HUES64 (cell line): ENCODE measurements around the gene DPCD.

Experiments used
- H3K27ac ChIP-seq: 2 replicates; pipeline ENCODE4 v1.7.0; 2013; ENCODE audit warnings: low read depth, low read length, inconsistent platforms
- H3K27me3 ChIP-seq: 2 replicates; pipeline ENCODE4 v1.6.1; 2013; ENCODE audit warnings: mild to moderate bottlenecking, low read length; ENCODE audit not compliant: insufficient read depth
- H3K36me3 ChIP-seq: 2 replicates; pipeline ENCODE4 v1.6.1; 2013; ENCODE audit warnings: mild to moderate bottlenecking, low read length; ENCODE audit not compliant: insufficient read depth
- H3K4me1 ChIP-seq: 2 replicates; pipeline ENCODE4 v1.6.1; 2013; ENCODE audit warnings: mild to moderate bottlenecking, low read length, moderate library complexity; ENCODE audit not compliant: insufficient read depth
- H3K4me3 ChIP-seq: 2 replicates; pipeline ENCODE4 v1.5.1; 2013; ENCODE audit warnings: mild to moderate bottlenecking, low read length, moderate library complexity
- H3K9ac ChIP-seq: 2 replicates; pipeline ENCODE4 v1.6.1; 2013; ENCODE audit warnings: mild to moderate bottlenecking, low read depth, low read length
- H3K9me3 ChIP-seq: 2 replicates; pipeline ENCODE4 v1.6.1; 2013; ENCODE audit warnings: low read depth, low read length; ENCODE audit not compliant: insufficient read depth
- WGBS: fragments of 150-250, 120-280 bp; methylation state at CpG from one replicate; pipeline ENCODE4 v1.1.7; 2013; ENCODE audit warnings: missing lambda C conversion rate; 5-methylcytosine and 5-hydroxymethylcytosine counted together

The DPCD gene

DNA sequence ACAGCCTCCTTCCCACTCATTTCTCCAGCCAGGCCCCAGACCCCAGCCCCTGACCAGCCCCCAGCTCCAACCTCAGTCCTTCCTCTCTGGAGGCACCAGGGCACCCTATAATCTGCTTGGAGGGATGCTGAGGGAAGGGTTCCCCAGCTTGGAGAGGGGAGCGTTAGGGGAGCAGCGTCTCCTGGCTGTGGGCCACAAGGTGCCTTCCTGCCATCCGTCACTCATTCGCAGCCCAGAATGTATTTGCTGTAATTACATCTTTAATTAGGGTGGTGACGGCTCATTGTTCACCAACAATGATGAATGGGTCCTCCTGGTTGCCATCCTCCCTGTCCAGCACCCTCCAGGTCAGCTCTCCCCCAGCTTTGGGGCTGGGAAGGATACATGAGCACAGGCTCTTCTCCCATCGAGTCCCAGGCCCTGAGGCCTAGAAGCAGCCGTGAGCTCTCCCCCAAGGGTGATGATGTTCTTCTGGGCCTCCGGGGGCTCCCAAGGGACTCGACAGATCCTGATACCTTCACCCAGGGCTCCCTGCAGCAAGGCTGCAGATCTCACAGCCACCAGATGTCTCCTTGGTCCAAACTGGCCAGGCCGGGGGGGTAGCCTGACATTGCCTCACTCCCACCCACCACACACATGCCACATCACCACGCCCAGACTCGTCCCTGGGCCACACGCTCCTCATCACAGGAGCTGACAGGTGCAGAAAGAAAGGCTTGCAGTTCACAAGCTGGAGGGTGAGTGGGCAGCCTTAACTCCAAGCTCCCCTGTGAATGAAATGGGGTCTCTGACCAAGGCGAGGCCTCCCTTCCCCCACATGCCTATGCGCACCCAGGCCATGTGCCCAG is 26.8 kb upstream of the DPCD start:
- peaks cover 14% of the 10 kb centered on the region for H3K27me3 ChIP-seq
- no peaks in the 10 kb centered on the region for H3K36me3 ChIP-seq
- no peaks in the 10 kb centered on the region for H3K4me1 ChIP-seq
- 93% methylated on average over 15 of the region's 15 CpGs for WGBS
- no peak overlapping the region for H3K4me3 ChIP-seq
- no peak overlapping the region for H3K9ac ChIP-seq
- H3K27ac ChIP-seq, result no peak overlapping the region
- no peaks in the 10 kb centered on the region for H3K9me3 ChIP-seq

- Histone ChIP-seq H3K27ac (no peak overlapping the region), H3K4me3 (no peak overlapping the region), H3K36me3 (no peaks in the 10 kb centered on the region), H3K9ac (no peak overlapping the region), H3K4me1 (0 out of 2 replicates have a peak, but pooled peaks cover 3% of the 10 kb centered on the region), H3K9me3 (no peaks in the 10 kb centered on the region), H3K27me3 (peaks cover 24% of the 10 kb centered on the region)
- WGBS, result 91% methylated on average over 5 of the region's 5 CpGs
Measured at GRCh38 chr10:101562231-101562630, 25.9 kb upstream of the DPCD start.

- peaks cover 31% of the 10 kb centered on the region for H3K27me3 ChIP-seq
- no peak overlapping the region for H3K4me3 ChIP-seq
- no peaks in the 10 kb centered on the region for H3K9me3 ChIP-seq
- H3K27ac ChIP-seq, result no peak overlapping the region
- no peak overlapping the region for H3K9ac ChIP-seq
- H3K36me3 ChIP-seq, result no peaks in the 10 kb centered on the region
- 85% methylated on average over 3 of the region's 3 CpGs for WGBS
- 0 out of 2 replicates have a peak, but pooled peaks cover 3% of the 10 kb centered on the region for H3K4me1 ChIP-seq
Measured at GRCh38 chr10:101563007-101563406, 25.1 kb upstream of the DPCD start.

DNA sequence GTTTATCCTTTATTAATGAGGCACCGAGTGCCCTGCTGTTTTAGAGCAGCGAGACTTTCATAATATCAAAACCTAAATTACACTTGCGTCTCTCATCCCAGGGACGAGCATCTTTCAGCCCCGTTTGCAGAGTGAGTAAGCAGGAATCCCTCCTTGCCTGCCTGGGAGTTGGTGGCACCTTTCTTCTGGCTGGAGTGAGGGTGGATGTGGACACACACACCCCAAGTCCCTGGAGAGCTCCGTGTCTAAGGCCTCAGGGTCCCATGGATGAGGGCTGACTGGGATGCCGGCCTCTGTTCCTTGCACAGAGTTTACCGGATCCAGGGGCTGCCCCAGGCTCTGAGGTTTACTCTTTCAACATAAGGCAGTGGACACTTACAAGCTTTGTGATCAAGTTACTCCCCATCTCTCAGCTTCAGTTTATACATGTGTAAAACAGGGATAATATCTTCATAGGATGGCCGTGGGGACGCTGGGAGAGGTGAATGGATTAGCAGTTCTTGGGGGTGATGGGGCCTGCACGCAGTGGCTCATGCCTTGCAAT is 24.6 kb upstream of the DPCD start:
- H3K9ac ChIP-seq, result no peak overlapping the region
- H3K27ac ChIP-seq, result no peak overlapping the region
- no peaks in the 10 kb centered on the region for H3K36me3 ChIP-seq
- 0 out of 2 replicates have a peak, but pooled peaks cover 3% of the 10 kb centered on the region for H3K4me1 ChIP-seq
- no peak overlapping the region for H3K4me3 ChIP-seq
- WGBS, result 87% methylated on average over 11 of the region's 11 CpGs
- peaks cover 37% of the 10 kb centered on the region for H3K27me3 ChIP-seq
- H3K9me3 ChIP-seq, result no peaks in the 10 kb centered on the region

- H3K4me3 ChIP-seq, result no peak overlapping the region
- H3K9ac ChIP-seq, result no peak overlapping the region
- H3K27me3 ChIP-seq, result peaks cover 46% of the 10 kb centered on the region
- 87% methylated on average over 14 of the region's 15 CpGs for WGBS
- H3K36me3 ChIP-seq, result no peaks in the 10 kb centered on the region
- no peak overlapping the region for H3K27ac ChIP-seq
- H3K4me1 ChIP-seq, result 0 out of 2 replicates have a peak, but pooled peaks cover 3% of the 10 kb centered on the region
- no peaks in the 10 kb centered on the region for H3K9me3 ChIP-seq
Measured at GRCh38 chr10:101564490-101564991, 23.6 kb upstream of the DPCD start.

- Histone ChIP-seq H3K27me3 (peaks cover 53% of the 10 kb centered on the region), H3K9ac (no peak overlapping the region), H3K4me3 (no peak overlapping the region), H3K9me3 (no peaks in the 10 kb centered on the region), H3K27ac (no peak overlapping the region), H3K4me1 (0 out of 2 replicates have a peak, but pooled peaks cover 3% of the 10 kb centered on the region), H3K36me3 (no peaks in the 10 kb centered on the region)
- WGBS, result 94% methylated on average over 5 of the region's 5 CpGs
Measured at GRCh38 chr10:101565370-101565900, 22.7 kb upstream of the DPCD start.

- H3K9ac ChIP-seq, result no peak overlapping the region
- 0 out of 2 replicates have a peak, but pooled peaks cover 3% of the 10 kb centered on the region for H3K4me1 ChIP-seq
- WGBS, result 88% methylated on average over 8 of the region's 8 CpGs
Measured at GRCh38 chr10:101565936-101566332, 22.2 kb upstream of the DPCD start.

GRCh38 chr10:101566333-101567164 is 21.6 kb upstream of the DPCD start:
- Histone ChIP-seq H3K9me3 (no peaks in the 10 kb centered on the region), H3K4me3 (no peak overlapping the region), H3K27me3 (peaks cover 64% of the 10 kb centered on the region), H3K4me1 (0 out of 2 replicates have a peak, but pooled peaks cover 3% of the 10 kb centered on the region), H3K27ac (no peak overlapping the region), H3K9ac (no peak overlapping the region), H3K36me3 (no peaks in the 10 kb centered on the region)
- 35% methylated on average over 58 of the region's 59 CpGs for WGBS

More at GRCh38 chr10:101565936-101566332, 22.2 kb upstream of the DPCD start:
- no peak overlapping the region for H3K4me3 ChIP-seq
- no peaks in the 10 kb centered on the region for H3K36me3 ChIP-seq
- H3K27ac ChIP-seq, result no peak overlapping the region
- H3K9me3 ChIP-seq, result no peaks in the 10 kb centered on the region
- H3K27me3 ChIP-seq, result peaks cover 58% of the 10 kb centered on the region

GRCh38 chr10:101567165-101568006 is 20.7 kb upstream of the DPCD start:
- Histone ChIP-seq H3K27ac (no peak overlapping the region), H3K4me3 (no peak overlapping the region), H3K4me1 (0 out of 2 replicates have a peak, but pooled peaks cover 3% of the 10 kb centered on the region), H3K9me3 (no peaks in the 10 kb centered on the region), H3K36me3 (no peaks in the 10 kb centered on the region), H3K27me3 (peaks cover 71% of the 10 kb centered on the region), H3K9ac (no peak overlapping the region)
- WGBS, result 87% methylated on average over 7 of the region's 7 CpGs
